Mucosa of rectum (tissue), 2 donors: Measurements from ENCODE around the gene NEGR1.

Source experiments
- H3K27ac ChIP-seq, 2 donors: one replicate each; pipeline ENCODE4 v1.7.0; 2013; ENCODE audit warnings: inconsistent platforms in 2 of 2, low read depth in 2 of 2, low read length in 2 of 2
- H3K27me3 ChIP-seq, 2 donors: one replicate each; pipeline ENCODE4 v1.7.0; 2013; ENCODE audit warnings: low read length in 2 of 2; ENCODE audit not compliant: control insufficient read depth in 2 of 2, insufficient read depth in 2 of 2
- H3K36me3 ChIP-seq, 2 donors: one replicate each; pipeline ENCODE4 v1.7.0; 2013; ENCODE audit warnings: low read length in 2 of 2; ENCODE audit not compliant: control insufficient read depth in 2 of 2, insufficient read depth in 2 of 2
- H3K4me1 ChIP-seq, 2 donors: one replicate each; pipeline ENCODE4 v1.7.0; 2013; ENCODE audit warnings: low read length in 2 of 2, mild to moderate bottlenecking in 1 of 2; ENCODE audit not compliant: control insufficient read depth in 2 of 2, insufficient read depth in 2 of 2
- H3K4me3 ChIP-seq, 2 donors: one replicate each; pipeline ENCODE4 v1.7.0; 2013; ENCODE audit warnings: low read length in 2 of 2
- H3K9ac ChIP-seq, 2 donors: one replicate each; pipeline ENCODE4 v1.7.0; 2013; ENCODE audit warnings: low read length in 2 of 2, low read depth in 1 of 2, mild to moderate bottlenecking in 1 of 2
- H3K9me3 ChIP-seq, 2 donors: one replicate each; pipeline ENCODE4 v1.7.0; 2013; ENCODE audit warnings: low read length in 2 of 2; ENCODE audit not compliant: control insufficient read depth in 2 of 2
- donor health status: healthy.
- donor health status: Normal muscosa, but diverticular disease.

The NEGR1 gene

GRCh38 chr1:71676979-71677925 lies 605.1 kb downstream of the NEGR1 start:
- Histone ChIP-seq H3K9ac (no peak overlapping the region), H3K9me3 (no peaks in the 10 kb centered on the region), H3K4me3 (no peak overlapping the region), H3K27ac (no peak overlapping the region), H3K27me3 (no peaks in the 10 kb centered on the region), H3K36me3 (no peaks in the 10 kb centered on the region), H3K4me1 (no peaks in the 10 kb centered on the region)

DNA sequence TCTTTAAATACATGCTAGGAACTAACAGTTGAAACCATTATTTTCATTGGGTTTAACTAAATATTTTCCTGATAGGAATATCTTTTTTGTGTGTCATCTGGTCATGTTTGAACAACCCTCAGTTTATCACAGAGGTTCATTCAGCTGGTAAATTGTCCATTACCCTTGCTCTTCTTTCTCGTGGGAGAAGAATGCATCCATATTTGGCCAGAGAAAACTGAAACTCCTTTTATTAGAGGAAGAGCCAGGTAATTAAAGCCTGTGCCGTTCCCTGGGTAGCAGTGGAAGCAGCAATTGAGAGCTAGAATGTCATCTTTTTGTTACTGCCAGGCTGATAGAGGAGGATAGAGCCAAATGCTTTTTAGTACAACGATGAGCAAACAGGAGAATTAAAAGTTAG lies 614.3 kb downstream of the NEGR1 start:
- H3K9ac ChIP-seq, result no peak overlapping the region
- H3K9me3 ChIP-seq, result no peaks in the 10 kb centered on the region
- H3K27ac ChIP-seq, result no peak overlapping the region
- H3K36me3 ChIP-seq, result no peaks in the 10 kb centered on the region
- H3K4me1 ChIP-seq, result no peaks in the 10 kb centered on the region
- H3K4me3 ChIP-seq, result no peak overlapping the region
- H3K27me3 ChIP-seq, result no peaks in the 10 kb centered on the region

- no peak overlapping the region for H3K4me3 ChIP-seq
- H3K9ac ChIP-seq, result no peak overlapping the region
- H3K9me3 ChIP-seq, result no peaks in the 10 kb centered on the region
Measured at GRCh38 chr1:71667216-71667615, 615.1 kb downstream of the NEGR1 start.

GRCh38 chr1:71666609-71667008 lies 615.7 kb downstream of the NEGR1 start:
- Histone ChIP-seq H3K36me3 (no peaks in the 10 kb centered on the region), H3K4me3 (no peak overlapping the region), H3K4me1 (no peaks in the 10 kb centered on the region), H3K9ac (no peak overlapping the region), H3K27ac (no peak overlapping the region), H3K27me3 (no peaks in the 10 kb centered on the region), H3K9me3 (no peaks in the 10 kb centered on the region)

More at GRCh38 chr1:71667216-71667615, 615.1 kb downstream of the NEGR1 start:
- no peaks in the 10 kb centered on the region for H3K4me1 ChIP-seq
- H3K27me3 ChIP-seq, result no peaks in the 10 kb centered on the region
- no peak overlapping the region for H3K27ac ChIP-seq
- H3K36me3 ChIP-seq, result no peaks in the 10 kb centered on the region

- no peaks in the 10 kb centered on the region for H3K36me3 ChIP-seq
- no peaks in the 10 kb centered on the region for H3K27me3 ChIP-seq
- no peak overlapping the region for H3K4me3 ChIP-seq
- no peaks in the 10 kb centered on the region for H3K4me1 ChIP-seq
- no peaks in the 10 kb centered on the region for H3K9me3 ChIP-seq
- no peak overlapping the region for H3K9ac ChIP-seq
- no peak overlapping the region for H3K27ac ChIP-seq
Measured at GRCh38 chr1:71660411-71660810, 621.9 kb downstream of the NEGR1 start.

DNA sequence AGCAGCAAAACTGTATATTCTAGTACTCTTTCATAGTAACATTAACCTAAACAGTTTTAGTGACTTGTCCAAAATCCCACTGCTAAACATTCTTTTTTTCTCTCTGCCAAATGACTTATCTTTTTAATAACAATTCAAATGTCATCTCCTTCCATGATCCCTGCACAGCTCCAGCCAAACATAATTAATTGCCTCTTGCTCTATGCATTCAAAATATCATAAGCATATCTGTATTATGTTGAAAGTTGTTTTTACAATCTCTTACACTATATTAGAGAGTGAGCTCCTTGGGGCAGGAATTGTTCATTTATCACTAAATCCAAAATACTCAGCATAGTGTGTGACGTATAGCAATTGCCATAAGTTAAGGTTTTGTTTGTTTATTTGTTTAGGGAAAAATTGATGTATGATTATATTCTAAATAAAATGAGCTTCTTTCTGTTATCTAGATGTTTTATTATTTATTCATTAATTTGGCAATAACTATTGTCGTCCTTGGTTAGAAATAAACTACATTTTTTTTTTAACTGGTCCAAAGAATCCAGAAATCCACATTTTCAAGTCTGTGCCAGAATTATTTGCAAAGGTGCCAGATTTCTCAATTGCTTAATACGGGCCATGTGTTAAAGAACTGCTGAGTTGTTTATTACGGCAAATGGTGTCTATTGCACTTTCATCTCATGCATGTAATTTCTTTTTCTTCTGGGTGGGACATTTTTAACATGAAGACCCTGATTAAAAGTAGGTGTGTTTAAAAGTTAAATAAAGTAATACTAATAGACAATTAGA lies 624.3 kb downstream of the NEGR1 start:
- no peak overlapping the region for H3K4me3 ChIP-seq
- no peak overlapping the region for H3K27ac ChIP-seq
- no peak overlapping the region for H3K9ac ChIP-seq
- H3K4me1 ChIP-seq, result no peaks in the 10 kb centered on the region
- no peaks in the 10 kb centered on the region for H3K9me3 ChIP-seq
- no peaks in the 10 kb centered on the region for H3K36me3 ChIP-seq
- no peaks in the 10 kb centered on the region for H3K27me3 ChIP-seq

DNA sequence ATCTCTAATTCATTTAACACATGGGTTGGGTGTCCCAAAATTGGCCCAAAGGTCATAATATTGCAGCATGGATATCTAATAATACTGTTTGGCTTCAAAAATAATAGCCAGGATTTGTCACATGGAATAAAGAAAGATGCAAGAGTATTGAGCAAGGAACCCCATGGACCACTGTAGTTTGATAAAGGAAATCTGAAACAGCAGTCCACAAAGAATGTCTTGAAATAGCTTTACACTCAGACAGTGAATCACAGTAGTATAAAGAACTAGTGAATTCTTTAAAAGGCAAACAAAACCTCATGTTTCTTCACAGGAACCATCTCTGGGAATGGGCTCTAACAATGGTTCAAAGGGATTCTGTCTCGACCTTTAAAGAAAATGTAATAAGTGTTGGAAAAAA lies 625.4 kb downstream of the NEGR1 start:
- Histone ChIP-seq H3K27ac (no peak overlapping the region), H3K4me1 (no peaks in the 10 kb centered on the region), H3K4me3 (no peak overlapping the region), H3K9ac (no peak overlapping the region), H3K27me3 (no peaks in the 10 kb centered on the region), H3K9me3 (no peaks in the 10 kb centered on the region), H3K36me3 (no peaks in the 10 kb centered on the region)

- Histone ChIP-seq H3K4me1 (no peaks in the 10 kb centered on the region), H3K27me3 (no peaks in the 10 kb centered on the region), H3K4me3 (no peak overlapping the region), H3K9me3 (no peaks in the 10 kb centered on the region), H3K9ac (no peak overlapping the region), H3K36me3 (no peaks in the 10 kb centered on the region), H3K27ac (no peak overlapping the region)
Measured at GRCh38 chr1:71655604-71656003, 626.7 kb downstream of the NEGR1 start.

DNA sequence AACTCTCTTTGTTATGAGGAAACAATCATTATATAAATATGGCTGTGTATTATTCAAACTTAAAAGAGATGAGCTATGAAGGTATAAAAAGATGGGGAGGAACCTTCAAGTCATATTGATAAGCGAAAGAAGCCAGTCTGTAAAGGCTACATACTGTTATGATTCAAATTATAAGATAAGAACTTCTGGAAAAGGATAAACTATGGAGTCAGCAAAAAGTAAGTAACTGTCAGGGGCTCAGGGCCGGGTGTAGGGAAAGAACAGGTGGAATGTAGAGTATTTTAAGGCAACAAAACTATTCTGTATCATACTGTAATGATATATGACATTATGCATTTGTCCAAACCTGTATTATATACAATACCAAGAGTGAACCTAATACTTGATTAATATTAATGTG lies 628.4 kb downstream of the NEGR1 start:
- no peaks in the 10 kb centered on the region for H3K36me3 ChIP-seq
- H3K4me1 ChIP-seq, result no peaks in the 10 kb centered on the region
- no peak overlapping the region for H3K9ac ChIP-seq
- H3K4me3 ChIP-seq, result no peak overlapping the region
- no peaks in the 10 kb centered on the region for H3K27me3 ChIP-seq
- H3K9me3 ChIP-seq, result no peaks in the 10 kb centered on the region
- no peak overlapping the region for H3K27ac ChIP-seq

DNA sequence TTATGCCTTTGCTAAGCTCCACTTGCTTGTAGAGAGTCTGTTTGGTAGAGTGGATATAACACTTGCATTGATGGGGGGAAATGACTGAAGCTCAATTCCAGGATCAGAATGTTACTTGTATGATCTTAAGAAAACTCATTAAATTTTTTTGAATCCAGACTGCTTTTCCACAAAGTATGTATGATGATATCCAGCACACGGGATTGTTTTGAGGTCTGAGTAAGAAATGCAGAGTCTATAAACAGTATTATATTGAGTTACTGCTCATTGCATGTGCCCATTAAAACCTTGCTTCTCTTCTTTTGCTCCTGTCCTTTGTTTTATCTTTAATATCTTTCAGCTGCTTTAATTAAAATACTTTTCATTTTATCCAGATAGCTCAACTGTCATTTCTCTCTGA lies 631.1 kb downstream of the NEGR1 start:
- Histone ChIP-seq H3K27ac (no peak overlapping the region), H3K27me3 (no peaks in the 10 kb centered on the region), H3K9me3 (no peaks in the 10 kb centered on the region), H3K4me3 (no peak overlapping the region), H3K9ac (no peak overlapping the region), H3K4me1 (no peaks in the 10 kb centered on the region), H3K36me3 (no peaks in the 10 kb centered on the region)
